HL-60 (cell line): ENCODE results near the gene PARD3.

ENCODE experiments used
- DNase-seq, 2 experiments: peaks; one replicate each; pipeline ENCODE4 v3.0.0-alpha.2; 2010 to 2020; ENCODE audit warnings: low read depth in 1 of 2, low spot score in 1 of 2
- H3K27ac ChIP-seq: fragments of 250-450 bp; sonication (Bioruptor Pico); replicated peaks from 2 replicates; pipeline ENCODE4 v1.5.1; 2020; ENCODE audit warnings: mild to moderate bottlenecking, moderate library complexity
- H3K27me3 ChIP-seq: fragments of 250-450 bp; sonication (Bioruptor Pico); 2 replicates; pipeline ENCODE4 v1.5.1; 2021; ENCODE audit warnings: mild to moderate bottlenecking, moderate library complexity; ENCODE audit not compliant: insufficient read depth, poor library complexity, severe bottlenecking
- H3K4me3 ChIP-seq: replicated peaks from 2 replicates; pipeline ENCODE4 v1.5.1; 2011; ENCODE audit warnings: mild to moderate bottlenecking, control low read depth, low read length; ENCODE audit not compliant: insufficient read depth
- GABPA ChIP-seq: IDR thresholded peaks from 2 replicates; pipeline ENCODE4 v1.6.1; 2012; ENCODE audit warnings: low read depth
- POLR2AphosphoS5 ChIP-seq: IDR thresholded peaks from 2 replicates; pipeline ENCODE4 v1.6.1; 2012; ENCODE audit warnings: low read depth
- SPI1 ChIP-seq: IDR thresholded peaks from 2 replicates; pipeline ENCODE4 v1.6.1; 2012; ENCODE audit warnings: low read depth, mild to moderate bottlenecking, borderline replicate concordance
- TF ChIP-seq, protein P1 (sequence below): IDR thresholded peaks from one replicate; pipeline ENCODE4 v1.5.1; 2011; ENCODE audit warnings: low read length, control low read depth, inconsistent platforms; ENCODE audit not compliant: insufficient read depth
- TF ChIP-seq, protein P2 (sequence below): IDR thresholded peaks from 2 replicates; pipeline ENCODE4 v1.6.1; 2012; ENCODE audit warnings: low read depth; ENCODE audit not compliant: insufficient replicate concordance

PARD3 gene

DNA sequence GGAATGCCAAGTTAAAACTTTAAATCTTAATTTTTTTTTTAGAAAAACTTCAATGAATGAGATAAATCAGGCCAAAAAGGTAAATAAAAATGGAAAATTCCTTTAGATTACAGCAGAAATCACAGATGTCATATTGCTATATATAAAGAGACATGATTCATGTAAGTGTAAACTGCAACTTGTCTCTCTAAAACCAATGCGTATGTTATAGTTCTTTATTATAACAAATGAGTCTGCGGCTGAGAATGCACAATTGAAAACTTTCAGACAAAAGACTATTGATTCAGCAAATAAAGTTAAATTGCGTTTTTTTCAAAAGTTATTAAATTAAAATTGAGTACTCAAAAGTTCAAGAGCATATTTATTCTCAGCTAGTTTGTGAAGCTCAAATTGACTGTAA lies 425.3 kb downstream of the PARD3 start:
- H3K27ac ChIP-seq = no peak overlapping the region
- TF ChIP-seq POLR2AphosphoS5 (no peak), SPI1 (no peak), GABPA (no peak)
- TF ChIP-seq, protein P1, sequence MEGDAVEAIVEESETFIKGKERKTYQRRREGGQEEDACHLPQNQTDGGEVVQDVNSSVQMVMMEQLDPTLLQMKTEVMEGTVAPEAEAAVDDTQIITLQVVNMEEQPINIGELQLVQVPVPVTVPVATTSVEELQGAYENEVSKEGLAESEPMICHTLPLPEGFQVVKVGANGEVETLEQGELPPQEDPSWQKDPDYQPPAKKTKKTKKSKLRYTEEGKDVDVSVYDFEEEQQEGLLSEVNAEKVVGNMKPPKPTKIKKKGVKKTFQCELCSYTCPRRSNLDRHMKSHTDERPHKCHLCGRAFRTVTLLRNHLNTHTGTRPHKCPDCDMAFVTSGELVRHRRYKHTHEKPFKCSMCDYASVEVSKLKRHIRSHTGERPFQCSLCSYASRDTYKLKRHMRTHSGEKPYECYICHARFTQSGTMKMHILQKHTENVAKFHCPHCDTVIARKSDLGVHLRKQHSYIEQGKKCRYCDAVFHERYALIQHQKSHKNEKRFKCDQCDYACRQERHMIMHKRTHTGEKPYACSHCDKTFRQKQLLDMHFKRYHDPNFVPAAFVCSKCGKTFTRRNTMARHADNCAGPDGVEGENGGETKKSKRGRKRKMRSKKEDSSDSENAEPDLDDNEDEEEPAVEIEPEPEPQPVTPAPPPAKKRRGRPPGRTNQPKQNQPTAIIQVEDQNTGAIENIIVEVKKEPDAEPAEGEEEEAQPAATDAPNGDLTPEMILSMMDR = no peak
- TF ChIP-seq, protein P2, sequence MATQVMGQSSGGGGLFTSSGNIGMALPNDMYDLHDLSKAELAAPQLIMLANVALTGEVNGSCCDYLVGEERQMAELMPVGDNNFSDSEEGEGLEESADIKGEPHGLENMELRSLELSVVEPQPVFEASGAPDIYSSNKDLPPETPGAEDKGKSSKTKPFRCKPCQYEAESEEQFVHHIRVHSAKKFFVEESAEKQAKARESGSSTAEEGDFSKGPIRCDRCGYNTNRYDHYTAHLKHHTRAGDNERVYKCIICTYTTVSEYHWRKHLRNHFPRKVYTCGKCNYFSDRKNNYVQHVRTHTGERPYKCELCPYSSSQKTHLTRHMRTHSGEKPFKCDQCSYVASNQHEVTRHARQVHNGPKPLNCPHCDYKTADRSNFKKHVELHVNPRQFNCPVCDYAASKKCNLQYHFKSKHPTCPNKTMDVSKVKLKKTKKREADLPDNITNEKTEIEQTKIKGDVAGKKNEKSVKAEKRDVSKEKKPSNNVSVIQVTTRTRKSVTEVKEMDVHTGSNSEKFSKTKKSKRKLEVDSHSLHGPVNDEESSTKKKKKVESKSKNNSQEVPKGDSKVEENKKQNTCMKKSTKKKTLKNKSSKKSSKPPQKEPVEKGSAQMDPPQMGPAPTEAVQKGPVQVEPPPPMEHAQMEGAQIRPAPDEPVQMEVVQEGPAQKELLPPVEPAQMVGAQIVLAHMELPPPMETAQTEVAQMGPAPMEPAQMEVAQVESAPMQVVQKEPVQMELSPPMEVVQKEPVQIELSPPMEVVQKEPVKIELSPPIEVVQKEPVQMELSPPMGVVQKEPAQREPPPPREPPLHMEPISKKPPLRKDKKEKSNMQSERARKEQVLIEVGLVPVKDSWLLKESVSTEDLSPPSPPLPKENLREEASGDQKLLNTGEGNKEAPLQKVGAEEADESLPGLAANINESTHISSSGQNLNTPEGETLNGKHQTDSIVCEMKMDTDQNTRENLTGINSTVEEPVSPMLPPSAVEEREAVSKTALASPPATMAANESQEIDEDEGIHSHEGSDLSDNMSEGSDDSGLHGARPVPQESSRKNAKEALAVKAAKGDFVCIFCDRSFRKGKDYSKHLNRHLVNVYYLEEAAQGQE = no peak
- DNase-seq = no peak
- H3K27me3 ChIP-seq = no peaks in the 10 kb centered on the region
- no peak overlapping the region for H3K4me3 ChIP-seq

DNA sequence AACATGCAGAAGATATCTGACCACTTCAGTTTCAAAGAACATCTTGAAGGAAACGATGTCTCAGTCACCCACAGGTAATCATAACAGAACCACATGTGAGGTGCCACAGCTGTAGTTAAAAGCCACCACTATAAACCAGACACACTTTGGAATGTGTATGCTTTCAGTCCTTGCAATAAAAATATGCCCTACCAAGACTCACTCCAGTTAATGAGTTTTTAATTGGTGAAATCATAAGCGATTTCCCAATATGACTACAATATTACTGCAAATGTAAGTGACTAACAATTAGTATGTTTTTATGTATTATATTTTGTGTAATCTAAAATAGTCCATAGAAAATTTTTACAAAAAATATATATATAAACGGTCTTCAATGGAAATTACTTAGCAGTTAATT lies 428.2 kb downstream of the PARD3 start:
- no peak for DNase-seq
- TF ChIP-seq, protein P1 = no peak
- TF ChIP-seq POLR2AphosphoS5 (no peak), SPI1 (no peak), GABPA (no peak)
- TF ChIP-seq, protein P2 = no peak
- H3K4me3 ChIP-seq = no peak overlapping the region
- H3K27ac ChIP-seq = no peak overlapping the region
- no peaks in the 10 kb centered on the region for H3K27me3 ChIP-seq

DNA sequence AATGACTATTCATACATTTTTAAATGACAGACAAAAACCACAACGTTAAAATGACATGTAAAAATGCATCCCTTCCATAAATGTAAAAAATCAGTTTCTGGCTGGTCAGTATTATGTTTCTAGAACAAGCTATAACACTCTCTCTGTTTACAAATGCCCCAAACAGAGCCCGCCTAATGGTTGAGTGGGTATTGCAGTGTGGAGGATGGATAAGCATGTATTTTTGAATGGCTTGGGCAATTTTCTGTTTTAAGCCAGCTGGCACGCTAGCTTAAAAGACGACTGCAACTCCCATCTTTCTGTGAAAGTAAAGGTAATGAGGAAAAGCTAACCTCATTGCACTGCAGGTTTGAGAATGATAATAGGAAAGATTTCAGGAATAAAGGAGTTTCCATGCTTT lies 430.7 kb downstream of the PARD3 start:
- Histone ChIP-seq H3K27ac (no peak overlapping the region), H3K4me3 (no peak overlapping the region), H3K27me3 (no peaks in the 10 kb centered on the region)
- DNase-seq = no peak
- TF ChIP-seq, protein P1 = no peak
- TF ChIP-seq, protein P2 = no peak
- no peak for TF ChIP-seq GABPA
